ENCODE data around the gene APBA2. TPM values are rescaled to one million over a fixed set of nuclear protein-coding genes. Genes with fewer than 3 reads are reported as not detected.

APBA2 gene
- total RNA-seq, 1 donor from 2014 or later, result 0.38 TPM

DNA sequence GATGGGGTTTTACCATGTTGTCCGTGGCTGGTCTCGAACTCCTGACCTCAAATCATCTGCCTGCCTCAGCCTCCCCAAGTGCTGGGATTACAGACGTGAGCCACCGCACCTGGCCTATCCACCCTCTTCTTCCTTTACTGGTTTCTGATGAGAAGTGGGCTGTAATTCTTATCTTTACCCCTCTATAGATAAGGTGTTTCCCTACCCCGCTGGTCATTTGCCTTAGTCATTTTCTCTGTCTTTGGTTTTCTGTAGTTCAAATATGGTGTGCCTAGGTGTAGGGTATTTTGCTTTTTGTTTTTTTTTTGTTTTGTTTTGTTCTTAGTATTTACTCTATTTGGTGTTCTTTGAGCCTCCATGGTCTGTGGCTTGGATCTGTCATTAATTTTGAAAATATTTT lies 41.3 kb downstream of the APBA2 start:
- Histone ChIP-seq H3K36me3 (no peaks in the 10 kb centered on the region), H3K4me1 (no peaks in the 10 kb centered on the region), H3K4me3 (no peak overlapping the region), H3K9me3 (replicated peaks) (no peaks in the 10 kb centered on the region), H3K27ac (replicated peaks) (no peak overlapping the region), H3K27me3 (ENCODE audit: low read depth) (peaks cover 51% of the 10 kb centered on the region)
- intact Hi-C loops (cut with micrococcal nuclease), result no loop called here
- TF ChIP-seq, protein P1, sequence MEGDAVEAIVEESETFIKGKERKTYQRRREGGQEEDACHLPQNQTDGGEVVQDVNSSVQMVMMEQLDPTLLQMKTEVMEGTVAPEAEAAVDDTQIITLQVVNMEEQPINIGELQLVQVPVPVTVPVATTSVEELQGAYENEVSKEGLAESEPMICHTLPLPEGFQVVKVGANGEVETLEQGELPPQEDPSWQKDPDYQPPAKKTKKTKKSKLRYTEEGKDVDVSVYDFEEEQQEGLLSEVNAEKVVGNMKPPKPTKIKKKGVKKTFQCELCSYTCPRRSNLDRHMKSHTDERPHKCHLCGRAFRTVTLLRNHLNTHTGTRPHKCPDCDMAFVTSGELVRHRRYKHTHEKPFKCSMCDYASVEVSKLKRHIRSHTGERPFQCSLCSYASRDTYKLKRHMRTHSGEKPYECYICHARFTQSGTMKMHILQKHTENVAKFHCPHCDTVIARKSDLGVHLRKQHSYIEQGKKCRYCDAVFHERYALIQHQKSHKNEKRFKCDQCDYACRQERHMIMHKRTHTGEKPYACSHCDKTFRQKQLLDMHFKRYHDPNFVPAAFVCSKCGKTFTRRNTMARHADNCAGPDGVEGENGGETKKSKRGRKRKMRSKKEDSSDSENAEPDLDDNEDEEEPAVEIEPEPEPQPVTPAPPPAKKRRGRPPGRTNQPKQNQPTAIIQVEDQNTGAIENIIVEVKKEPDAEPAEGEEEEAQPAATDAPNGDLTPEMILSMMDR (IDR thresholded peaks at IDR 0.05; ENCODE audit: borderline replicate concordance), result no peak
- no peak for DNase-seq

DNA sequence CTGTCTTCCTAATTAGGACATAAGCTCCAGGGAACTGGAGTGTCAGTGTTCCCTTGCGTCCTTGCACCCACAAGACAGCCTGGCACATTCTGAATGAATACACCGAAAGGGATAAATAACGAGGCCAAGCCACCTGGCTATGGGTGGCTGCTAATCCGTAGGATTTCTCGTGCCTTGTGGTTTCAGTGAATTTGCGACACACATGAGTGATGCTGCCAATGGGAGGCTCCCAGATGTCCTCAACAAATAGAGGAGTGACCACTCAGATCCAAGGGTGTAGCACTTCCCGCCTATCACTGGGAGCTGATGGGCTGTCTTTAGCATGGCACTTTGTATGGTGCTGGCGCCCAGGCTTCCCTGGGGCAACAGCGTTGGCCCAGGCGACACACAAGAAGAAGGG lies 43.4 kb downstream of the APBA2 start:
- TF ChIP-seq, protein P1 (IDR thresholded peaks at IDR 0.05; ENCODE audit: borderline replicate concordance), result no peak
- H3K9me3 ChIP-seq (replicated peaks), result peaks cover 9% of the 10 kb centered on the region
- H3K36me3 ChIP-seq, result no peaks in the 10 kb centered on the region
- H3K27me3 ChIP-seq (ENCODE audit: low read depth), result peaks cover 54% of the 10 kb centered on the region
- H3K4me1 ChIP-seq, result no peaks in the 10 kb centered on the region
- DNase-seq, result no peak
- intact Hi-C loops (cut with micrococcal nuclease), result no loop called here
- H3K4me3 ChIP-seq, result no peak overlapping the region
- no peak overlapping the region for H3K27ac ChIP-seq (replicated peaks)

DNA sequence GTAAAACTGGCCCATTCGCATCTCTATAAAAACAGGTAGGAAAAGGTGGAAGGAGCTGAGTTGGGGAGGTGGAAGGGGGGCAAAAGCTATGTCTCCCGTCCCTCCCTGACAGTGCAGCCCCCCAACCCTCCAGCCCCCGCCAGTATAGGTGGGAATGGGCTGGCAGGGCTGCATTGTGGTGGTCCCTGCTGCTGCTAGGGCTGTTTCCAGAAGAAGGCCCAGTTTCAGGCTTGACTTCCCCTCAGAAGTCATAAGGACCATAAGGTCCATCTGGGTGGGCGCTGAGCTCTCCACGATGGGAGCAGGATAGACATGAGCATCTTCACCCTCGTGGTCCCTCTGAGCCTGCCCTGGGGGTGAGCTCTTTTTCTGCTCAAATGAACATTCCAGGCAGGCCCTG lies 44.2 kb downstream of the APBA2 start:
- intact Hi-C loops (cut with micrococcal nuclease), result no loop called here
- H3K4me1 ChIP-seq, result no peaks in the 10 kb centered on the region
- H3K27ac ChIP-seq (replicated peaks), result no peak overlapping the region
- H3K36me3 ChIP-seq, result no peaks in the 10 kb centered on the region
- peaks cover 9% of the 10 kb centered on the region for H3K9me3 ChIP-seq (replicated peaks)
- H3K27me3 ChIP-seq (ENCODE audit: low read depth), result peaks cover 54% of the 10 kb centered on the region
- no peak overlapping the region for H3K4me3 ChIP-seq
- DNase-seq, result no peak
- TF ChIP-seq, protein P1 (IDR thresholded peaks at IDR 0.05; ENCODE audit: borderline replicate concordance), result no peak

DNA sequence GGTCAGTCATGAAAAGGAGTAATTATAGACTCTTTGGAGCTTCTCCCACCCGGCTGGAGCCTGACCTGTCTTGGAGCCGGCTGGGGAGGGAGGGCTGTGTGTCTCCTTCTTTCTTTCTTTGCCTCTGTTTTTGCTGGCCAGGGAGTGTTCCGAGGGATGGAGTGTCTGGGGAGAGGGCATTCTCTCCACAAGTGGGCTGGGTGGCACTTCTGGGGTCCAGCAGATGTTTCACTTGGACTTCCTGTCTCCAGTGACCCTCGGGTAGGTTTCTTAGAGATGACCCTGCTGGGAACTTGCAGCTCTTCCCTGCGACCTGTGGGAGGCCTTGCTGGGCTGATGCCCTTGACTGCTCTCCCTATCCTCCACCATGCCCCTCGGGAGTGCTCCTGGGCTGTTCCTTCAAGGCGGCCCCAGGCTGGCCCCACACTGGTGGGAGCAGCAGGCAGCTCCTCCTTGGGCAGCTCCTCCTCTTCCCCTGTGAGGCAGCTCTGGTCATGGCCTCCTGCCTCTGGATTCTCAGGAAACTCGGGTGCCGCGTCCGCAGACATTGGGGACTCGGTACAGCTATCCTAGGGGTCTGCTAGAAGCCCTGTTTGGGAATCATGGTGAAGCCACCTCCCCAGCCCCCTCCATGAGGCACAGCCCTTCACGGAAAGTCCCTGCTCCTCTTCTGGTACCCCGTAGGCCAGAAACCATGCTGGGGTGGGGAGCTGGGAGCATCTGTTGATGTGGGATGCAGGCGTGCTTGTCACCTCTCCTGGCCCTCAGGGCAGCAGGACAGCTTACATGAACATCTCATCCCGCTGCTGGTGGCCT lies 44.9 kb downstream of the APBA2 start:
- TF ChIP-seq, protein P1 (IDR thresholded peaks at IDR 0.05; ENCODE audit: borderline replicate concordance), result no peak
- no peak overlapping the region for H3K4me3 ChIP-seq
- H3K9me3 ChIP-seq (replicated peaks), result peaks cover 9% of the 10 kb centered on the region
- H3K36me3 ChIP-seq, result no peaks in the 10 kb centered on the region
- peaks cover 4% of the 10 kb centered on the region for H3K4me1 ChIP-seq
- intact Hi-C loops (cut with micrococcal nuclease), result no loop called here
- no peak overlapping the region for H3K27ac ChIP-seq (replicated peaks)
- peaks cover 51% of the 10 kb centered on the region for H3K27me3 ChIP-seq (ENCODE audit: low read depth)
- DNase-seq, result no peak

DNA sequence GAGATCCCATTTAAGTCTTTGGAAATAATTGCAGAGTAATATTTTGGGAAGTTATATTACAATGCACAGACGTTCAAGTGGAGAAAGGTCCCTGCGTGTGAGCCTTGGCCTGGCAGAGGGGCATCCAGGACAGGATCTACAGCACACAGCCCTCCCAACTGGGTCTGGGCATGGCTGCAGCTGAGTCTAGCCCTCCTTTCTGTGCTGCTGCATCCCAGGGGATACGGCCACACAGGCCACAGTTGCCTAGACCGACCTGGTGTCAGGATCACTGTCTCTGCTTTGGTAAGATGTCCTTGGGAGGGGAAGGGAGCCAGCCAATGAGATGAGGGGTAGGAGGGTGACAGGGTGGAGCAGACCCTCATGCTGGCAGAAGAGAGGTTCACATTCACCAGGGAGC lies 46.1 kb downstream of the APBA2 start:
- H3K4me1 ChIP-seq, result peaks cover 6% of the 10 kb centered on the region
- no peak for DNase-seq
- TF ChIP-seq, protein P1 (IDR thresholded peaks at IDR 0.05; ENCODE audit: borderline replicate concordance), result no peak

More for the DNA sequence above, 46.1 kb downstream of the APBA2 start:
- Histone ChIP-seq H3K9me3 (replicated peaks) (peaks cover 9% of the 10 kb centered on the region), H3K4me3 (no peak overlapping the region), H3K36me3 (no peaks in the 10 kb centered on the region), H3K27me3 (ENCODE audit: low read depth) (peaks cover 44% of the 10 kb centered on the region), H3K27ac (replicated peaks) (no peak overlapping the region)
- intact Hi-C loops (cut with micrococcal nuclease), result no loop called here

Data from left ventricle myocardium inferior (tissue), 1 donor.